NCI-H524 treated with DMSO at 0.1 percent for 48 hours (cell line): Measurements from ENCODE around the gene GNB3.

Experiments
- DNase-seq: peaks from one replicate; lab custom pipeline; 2025; lab: John Stamatoyannopoulos, UW

The GNB3 gene

GRCh38 chr12:6823182-6824084 is 17.3 kb upstream of the GNB3 start:
- no peak for DNase-seq

- no peak for DNase-seq
Observed at GRCh38 chr12:6824085-6824775, 16.5 kb upstream of the GNB3 start.

- DNase-seq, result no peak
Observed at GRCh38 chr12:6824901-6825381, 15.8 kb upstream of the GNB3 start.

GRCh38 chr12:6825398-6826124 is 15.2 kb upstream of the GNB3 start:
- DNase-seq, result peak; percentile 53

GRCh38 chr12:6826125-6826733 is 14.5 kb upstream of the GNB3 start:
- DNase-seq, result no peak

- DNase-seq, result no peak
Observed at GRCh38 chr12:6826734-6827436, 13.8 kb upstream of the GNB3 start.

- DNase-seq, result peak; percentile 42
Observed at GRCh38 chr12:6827437-6827911, 13.3 kb upstream of the GNB3 start.

GRCh38 chr12:6827982-6828780 is 12.5 kb upstream of the GNB3 start, which contains the start of gene P3H3:
Gene P3H3, plus strand, starts transcription at chr12:6828407. Its CDS starts 34 bp downstream, at chr12:6828441.
- DNase-seq, result no peak

GRCh38 chr12:6828781-6829535 is 11.8 kb upstream of the GNB3 start:
- no peak for DNase-seq

GRCh38 chr12:6829536-6830220 is 11.0 kb upstream of the GNB3 start:
- no peak for DNase-seq

- DNase-seq, result no peak
Observed at GRCh38 chr12:6830286-6830890, 10.3 kb upstream of the GNB3 start.

- DNase-seq, result no peak
Observed at GRCh38 chr12:6830999-6831398, 9.7 kb upstream of the GNB3 start.

GRCh38 chr12:6831450-6831995 is 9.2 kb upstream of the GNB3 start:
- DNase-seq, result no peak

- DNase-seq, result no peak
Observed at GRCh38 chr12:6832125-6832524, 8.6 kb upstream of the GNB3 start.

- no peak for DNase-seq
Observed at GRCh38 chr12:6833189-6833890, 7.4 kb upstream of the GNB3 start.

GRCh38 chr12:6834254-6834653 is 6.5 kb upstream of the GNB3 start:
- DNase-seq, result no peak

GRCh38 chr12:6834873-6835272 is 5.9 kb upstream of the GNB3 start:
- DNase-seq, result no peak

- DNase-seq, result no peak
Observed at GRCh38 chr12:6836851-6837250, 3.9 kb upstream of the GNB3 start.
